ENCODE data around the gene CCDC197. TPM values are rescaled to one million over a fixed set of nuclear protein-coding genes. Genes with fewer than 3 reads are reported as not detected.

The CCDC197 gene
- total RNA-seq, 3 donors from 2014 or later, result not detected

- DNase-seq (peak in 1 of 3 donors; percentile 24), ATAC-seq (no peak)
- no peak overlapping the region for H3K4me3 ChIP-seq
- no peak for TF ChIP-seq CTCF (IDR thresholded peaks at IDR 0.05)
- intact Hi-C loops (cut with DNase I, micrococcal nuclease), result no loop called here
- H3K4me1 ChIP-seq (ENCODE audit: low read depth), result no peaks in the 10 kb centered on the region
- H3K36me3 ChIP-seq (ENCODE audit: low read depth), result no peaks in the 10 kb centered on the region
- no peaks in the 10 kb centered on the region for H3K9me3 ChIP-seq
Observed at GRCh38 chr14:93977171-93977570, 19.9 kb upstream of the CCDC197 start.

GRCh38 chr14:93977790-93978581 is 19.1 kb upstream of the CCDC197 start:
- intact Hi-C loops (cut with DNase I, micrococcal nuclease), result no loop called here
- H3K36me3 ChIP-seq (ENCODE audit: low read depth), result no peaks in the 10 kb centered on the region
- no peaks in the 10 kb centered on the region for H3K9me3 ChIP-seq
- no peak for TF ChIP-seq CTCF (IDR thresholded peaks at IDR 0.05)
- no peaks in the 10 kb centered on the region for H3K4me1 ChIP-seq (ENCODE audit: low read depth)
- no peak overlapping the region for H3K4me3 ChIP-seq
- ATAC-seq, result peak; percentile 64
- peak in 2 of 3 donors; percentile 43 to 62 for DNase-seq

- Histone ChIP-seq H3K36me3 (ENCODE audit: low read depth) (no peaks in the 10 kb centered on the region), H3K4me1 (ENCODE audit: low read depth) (no peaks in the 10 kb centered on the region), H3K9me3 (no peaks in the 10 kb centered on the region), H3K4me3 (no peak overlapping the region)
- TF ChIP-seq CTCF (IDR thresholded peaks at IDR 0.05), result no peak
- ATAC-seq, result no peak
- intact Hi-C loops (cut with DNase I, micrococcal nuclease), result no loop called here
- DNase-seq, result no peak
Observed at GRCh38 chr14:93978735-93979134, 18.4 kb upstream of the CCDC197 start.

GRCh38 chr14:93980456-93981201 is 16.5 kb upstream of the CCDC197 start:
- TF ChIP-seq CTCF (IDR thresholded peaks at IDR 0.05), result no peak
- Histone ChIP-seq H3K4me3 (no peak overlapping the region), H3K4me1 (ENCODE audit: low read depth) (no peaks in the 10 kb centered on the region), H3K36me3 (ENCODE audit: low read depth) (no peaks in the 10 kb centered on the region), H3K9me3 (no peaks in the 10 kb centered on the region)
- intact Hi-C loops (cut with DNase I, micrococcal nuclease), result no loop called here
- DNase-seq (no peak), ATAC-seq (peak; percentile 4)

GRCh38 chr14:93981316-93982229 is 15.5 kb upstream of the CCDC197 start:
- no peak for TF ChIP-seq CTCF (IDR thresholded peaks at IDR 0.05)
- no peak overlapping the region for H3K4me3 ChIP-seq
- DNase-seq, result no peak
- no peaks in the 10 kb centered on the region for H3K9me3 ChIP-seq
- no peaks in the 10 kb centered on the region for H3K4me1 ChIP-seq (ENCODE audit: low read depth)
- no peaks in the 10 kb centered on the region for H3K36me3 ChIP-seq (ENCODE audit: low read depth)
- no peak for ATAC-seq
- intact Hi-C loops (cut with DNase I, micrococcal nuclease), result no loop called here
